Fibroblast of lung (primary cell): ENCODE results near the gene DDOST. TPM values are rescaled to one million over a fixed set of nuclear protein-coding genes. Genes with fewer than 3 reads are reported as not detected.
A peak's percentile ranks its signal among the peaks of the same experiment; 100 is the strongest.

Experiments used
- DNase-seq, 2 donors: peaks; one replicate each; pipeline versions ENCODE4 v3.0.0 to v3.0.0-alpha.2; 2010; ENCODE audit warnings: low read depth in 2 of 2
- H2AFZ ChIP-seq: 2 replicates; pipeline ENCODE4 v1.5.1; 2012; ENCODE audit warnings: low read length, control low read depth, inconsistent platforms
- H3K27ac ChIP-seq: 2 replicates; pipeline ENCODE4 v1.5.1; 2011; ENCODE audit warnings: low read length, control low read depth; ENCODE audit not compliant: insufficient read depth
- H3K27me3 ChIP-seq: 2 replicates; pipeline ENCODE4 v1.5.1; 2011; ENCODE audit warnings: mild to moderate bottlenecking, low read length; ENCODE audit not compliant: control insufficient read depth, insufficient read depth
- H3K36me3 ChIP-seq: 2 replicates; pipeline ENCODE4 v1.5.1; 2011; ENCODE audit warnings: low read length; ENCODE audit not compliant: control insufficient read depth, insufficient read depth
- H3K4me1 ChIP-seq: 2 replicates; pipeline ENCODE4 v1.5.1; 2011; ENCODE audit warnings: low read length; ENCODE audit not compliant: control insufficient read depth, insufficient read depth; ENCODE audit errors: extremely low read depth
- H3K4me2 ChIP-seq: 2 replicates; pipeline ENCODE4 v1.5.1; 2011; ENCODE audit warnings: low read length, control low read depth; ENCODE audit not compliant: insufficient read depth; ENCODE audit errors: extremely low read depth
- H3K4me3 ChIP-seq, 4 experiments: fragments of 200-600 bp in 1 of 4; sonication (generic) in 1 of 4; replicated peaks in 1 of 4; 2 replicates each; pipeline ENCODE4 v1.5.1; 2011 to 2016; ENCODE audit warnings: low read length in 4 of 4, low read depth in 3 of 4, mild to moderate bottlenecking in 3 of 4, control low read depth in 2 of 4, inconsistent platforms in 1 of 4, mixed read lengths in 1 of 4; ENCODE audit not compliant: insufficient read depth in 1 of 4; ENCODE audit errors: control extremely low read depth in 1 of 4
- H3K79me2 ChIP-seq: 2 replicates; pipeline ENCODE4 v1.5.1; 2012; ENCODE audit warnings: mild to moderate bottlenecking, low read length, inconsistent platforms; ENCODE audit not compliant: control insufficient read depth, insufficient read depth
- H3K9ac ChIP-seq: 2 replicates; pipeline ENCODE4 v1.5.1; 2011; ENCODE audit warnings: mild to moderate bottlenecking, low read length, control low read depth; ENCODE audit not compliant: insufficient read depth
- H3K9me3 ChIP-seq: 2 replicates; pipeline ENCODE4 v1.5.1; 2012; ENCODE audit warnings: low read depth, low read length; ENCODE audit not compliant: control insufficient read depth, insufficient read depth
- H4K20me1 ChIP-seq: 2 replicates; pipeline ENCODE4 v1.5.1; 2011; ENCODE audit warnings: low read length; ENCODE audit not compliant: control insufficient read depth, insufficient read depth; ENCODE audit errors: extremely low read depth
- CTCF ChIP-seq, 2 donors: IDR thresholded peaks in 1 of 2; conservative IDR thresholded peaks in 1 of 2; 1 replicate in 1 of 2; 2 replicates in 1 of 2; pipeline ENCODE4 v1.5.1; 2011 to 2012; ENCODE audit warnings: low read length in 2 of 2, control low read depth in 1 of 2, inconsistent platforms in 1 of 2, low read depth in 1 of 2, mild to moderate bottlenecking in 1 of 2
- EZH2 ChIP-seq: IDR thresholded peaks from 2 replicates; pipeline ENCODE4 v1.5.1; 2012; ENCODE audit warnings: low read length, control low read depth, mild to moderate bottlenecking; ENCODE audit errors: missing control alignments
- polyA plus RNA-seq, 2 donors: library from polyadenylated mRNA; depleted of rRNA in 1 of 2; stranded (reverse) in 1 of 2; unstranded in 1 of 2; fragments of >200 nt; gene quantifications; 2 replicates each; pipeline ENCODE4 v1.2.1, GENCODE V29; 2011 to 2012; ENCODE audit warnings: missing spikeins in 1 of 2
- total RNA-seq: library from RNA; depleted of rRNA; stranded (reverse); fragments of >200 nt; gene quantifications from 2 replicates; pipeline ENCODE4 v1.2.1, GENCODE V29; 2014

The DDOST gene
- total and polyA plus RNA-seq, 2 donors (not counting 1 experiment from before 2014, with no cell fraction given) = 319 to 372 TPM

- no peaks in the 10 kb centered on the region for H3K36me3 ChIP-seq
- no peaks in the 10 kb centered on the region for H3K27me3 ChIP-seq
- no peak overlapping the region for H3K4me3 ChIP-seq
- H3K9ac ChIP-seq = peak overlapping the region; percentile 7
- no peak overlapping the region for H3K27ac ChIP-seq
- no peaks in the 10 kb centered on the region for H3K9me3 ChIP-seq
- H3K4me1 ChIP-seq = no peaks in the 10 kb centered on the region
- H4K20me1 ChIP-seq = no peaks in the 10 kb centered on the region
- TF ChIP-seq EZH2 (no peak), CTCF (conservative IDR thresholded peaks at IDR 0.05 in 1 of 2, IDR thresholded peaks at IDR 0.05 in 1 of 2; ENCODE audit: low read depth in 1 of 2, low read length in 2 of 2) (no peak)
- no peak for DNase-seq
- no peak overlapping the region for H2AFZ ChIP-seq
- H3K4me2 ChIP-seq = no peak overlapping the region
- no peaks in the 10 kb centered on the region for H3K79me2 ChIP-seq
These were observed 23.0 kb upstream of the DDOST start for GRCh38 chr1:20684050-20684620.

- H3K27ac ChIP-seq = no peak overlapping the region
- no peak overlapping the region for H3K4me3 ChIP-seq
These were observed 22.4 kb upstream of the DDOST start for GRCh38 chr1:20683614-20684013.

GRCh38 chr1:20682571-20683236 is 21.5 kb upstream of the DDOST start:
- Histone ChIP-seq H3K79me2 (no peaks in the 10 kb centered on the region), H3K9me3 (no peaks in the 10 kb centered on the region), H3K27me3 (no peaks in the 10 kb centered on the region), H2AFZ (no peak overlapping the region), H4K20me1 (no peaks in the 10 kb centered on the region), H3K4me1 (no peaks in the 10 kb centered on the region), H3K27ac (no peak overlapping the region), H3K36me3 (no peaks in the 10 kb centered on the region), H3K4me3 (no peak overlapping the region), H3K4me2 (no peak overlapping the region), H3K9ac (no peak overlapping the region)
- TF ChIP-seq CTCF (conservative IDR thresholded peaks at IDR 0.05 in 1 of 2, IDR thresholded peaks at IDR 0.05 in 1 of 2; ENCODE audit: low read depth in 1 of 2, low read length in 2 of 2) = no peak
- TF ChIP-seq EZH2 = no peak
- DNase-seq = no peak

More at GRCh38 chr1:20683614-20684013, 22.4 kb upstream of the DDOST start:
- no peaks in the 10 kb centered on the region for H3K36me3 ChIP-seq
- H3K79me2 ChIP-seq = no peaks in the 10 kb centered on the region
- no peaks in the 10 kb centered on the region for H3K4me1 ChIP-seq
- H4K20me1 ChIP-seq = no peaks in the 10 kb centered on the region
- DNase-seq = no peak
- H2AFZ ChIP-seq = no peak overlapping the region
- no peak overlapping the region for H3K4me2 ChIP-seq
- no peaks in the 10 kb centered on the region for H3K27me3 ChIP-seq
- no peaks in the 10 kb centered on the region for H3K9me3 ChIP-seq
- H3K9ac ChIP-seq = no peak overlapping the region
- TF ChIP-seq CTCF (conservative IDR thresholded peaks at IDR 0.05 in 1 of 2, IDR thresholded peaks at IDR 0.05 in 1 of 2; ENCODE audit: low read depth in 1 of 2, low read length in 2 of 2) (no peak), EZH2 (no peak)
